ENCODE results near the gene EEIG1. TPM values are rescaled to one million over a fixed set of nuclear protein-coding genes. Genes with fewer than 3 reads are reported as not detected.
A peak's percentile ranks its signal among the peaks of the same experiment; 100 is the strongest.

The EEIG1 gene
- total RNA-seq, 1 donor, result 15.5 TPM

DNA sequence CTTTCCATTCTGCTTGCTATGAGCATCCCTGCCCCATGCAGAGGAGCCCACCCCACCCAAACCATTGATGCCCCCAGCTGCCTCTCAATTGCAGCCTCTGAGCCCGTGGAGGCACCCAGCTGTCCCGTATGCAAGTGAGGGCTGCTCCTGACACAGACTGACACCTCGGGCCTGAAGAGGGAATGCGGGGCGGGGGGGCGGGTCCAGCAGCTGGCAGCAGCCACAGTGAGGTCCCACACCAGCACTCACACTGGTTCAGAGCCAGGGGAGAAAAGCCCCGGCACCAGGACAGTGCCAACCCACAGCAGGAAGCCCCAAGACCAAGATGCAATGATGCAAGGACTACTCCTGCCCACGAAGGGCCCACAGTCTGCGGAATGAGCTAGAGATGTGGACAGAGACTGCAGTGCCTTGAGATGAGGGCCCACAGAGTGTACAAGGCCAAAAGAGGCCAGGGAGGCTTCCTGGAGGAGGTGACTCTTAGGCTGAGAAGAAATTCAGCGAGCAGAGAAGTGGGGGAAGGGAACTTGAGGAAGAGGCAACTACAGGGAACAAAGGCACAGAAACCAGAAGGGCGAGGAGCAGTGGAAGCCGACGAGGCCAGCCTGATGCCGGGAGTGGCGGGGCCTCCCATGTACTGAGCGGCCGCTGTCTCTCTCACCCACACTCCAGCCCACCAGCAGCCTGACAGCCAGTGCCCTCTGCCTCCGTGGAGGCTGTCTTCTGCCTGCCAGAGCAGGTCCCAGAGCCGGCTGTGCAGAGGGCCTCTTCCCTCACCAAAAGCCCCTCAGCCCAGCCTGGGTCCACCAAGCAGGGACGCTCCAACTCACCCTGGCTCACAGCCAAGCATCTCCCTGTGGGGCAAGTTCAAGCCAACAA is 9.2 kb downstream of the EEIG1 start:
- TF ChIP-seq, protein P1, sequence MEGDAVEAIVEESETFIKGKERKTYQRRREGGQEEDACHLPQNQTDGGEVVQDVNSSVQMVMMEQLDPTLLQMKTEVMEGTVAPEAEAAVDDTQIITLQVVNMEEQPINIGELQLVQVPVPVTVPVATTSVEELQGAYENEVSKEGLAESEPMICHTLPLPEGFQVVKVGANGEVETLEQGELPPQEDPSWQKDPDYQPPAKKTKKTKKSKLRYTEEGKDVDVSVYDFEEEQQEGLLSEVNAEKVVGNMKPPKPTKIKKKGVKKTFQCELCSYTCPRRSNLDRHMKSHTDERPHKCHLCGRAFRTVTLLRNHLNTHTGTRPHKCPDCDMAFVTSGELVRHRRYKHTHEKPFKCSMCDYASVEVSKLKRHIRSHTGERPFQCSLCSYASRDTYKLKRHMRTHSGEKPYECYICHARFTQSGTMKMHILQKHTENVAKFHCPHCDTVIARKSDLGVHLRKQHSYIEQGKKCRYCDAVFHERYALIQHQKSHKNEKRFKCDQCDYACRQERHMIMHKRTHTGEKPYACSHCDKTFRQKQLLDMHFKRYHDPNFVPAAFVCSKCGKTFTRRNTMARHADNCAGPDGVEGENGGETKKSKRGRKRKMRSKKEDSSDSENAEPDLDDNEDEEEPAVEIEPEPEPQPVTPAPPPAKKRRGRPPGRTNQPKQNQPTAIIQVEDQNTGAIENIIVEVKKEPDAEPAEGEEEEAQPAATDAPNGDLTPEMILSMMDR (IDR thresholded peaks at IDR 0.05; ENCODE audit: insufficient read depth, low read depth, low read length), result no peak
- H3K4me3 ChIP-seq (ENCODE audit: low read depth, low read length), result no peak overlapping the region
- no peak for DNase-seq (ENCODE audit: low read depth)

DNA sequence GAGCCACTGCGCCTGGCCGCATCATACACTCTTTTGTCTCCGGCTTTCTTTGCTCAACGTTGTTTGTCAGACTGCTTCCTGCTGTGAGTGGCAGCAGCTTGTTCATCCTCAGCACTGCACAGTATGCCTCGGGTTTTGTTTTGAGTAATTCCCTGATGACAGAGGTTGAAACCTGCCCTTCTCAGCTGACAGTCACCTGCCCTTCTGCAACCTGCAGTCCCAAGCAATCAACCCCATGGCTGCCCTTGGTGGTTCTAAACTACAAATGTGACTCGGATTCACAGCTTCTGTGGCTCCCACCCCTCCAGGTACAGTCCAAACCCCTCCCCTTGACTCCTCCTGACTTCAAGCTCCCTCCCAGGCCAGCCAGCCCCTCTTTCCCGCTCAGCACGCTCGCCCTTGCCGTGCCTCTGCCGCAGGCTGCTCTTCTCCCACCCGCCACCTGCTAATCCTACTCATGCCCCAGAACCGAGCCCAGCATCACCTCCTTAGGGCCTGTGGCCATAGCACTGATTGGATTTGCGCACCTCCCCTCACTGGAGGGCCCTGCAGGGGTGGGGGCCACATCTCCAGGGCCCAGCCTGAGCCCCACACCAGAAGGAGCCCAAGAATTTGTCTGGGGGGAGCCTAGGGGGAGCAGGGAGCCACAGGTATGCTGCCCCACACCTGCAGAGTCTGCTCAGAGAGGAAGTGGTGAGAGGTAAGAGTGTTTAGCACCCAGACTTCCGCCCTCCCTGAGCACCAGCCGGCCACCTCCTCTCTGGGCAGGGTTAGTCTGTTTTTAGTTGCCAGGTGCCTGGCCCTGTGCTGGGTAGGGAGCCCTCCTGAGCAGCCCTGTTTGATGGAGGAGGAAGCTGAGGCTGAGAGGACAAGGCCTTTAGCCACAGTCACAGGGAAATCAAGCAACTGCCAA is 10.1 kb downstream of the EEIG1 start:
- TF ChIP-seq, protein P1 (IDR thresholded peaks at IDR 0.05; ENCODE audit: insufficient read depth, low read depth, low read length), result no peak
- DNase-seq (ENCODE audit: low read depth), result no peak

DNA sequence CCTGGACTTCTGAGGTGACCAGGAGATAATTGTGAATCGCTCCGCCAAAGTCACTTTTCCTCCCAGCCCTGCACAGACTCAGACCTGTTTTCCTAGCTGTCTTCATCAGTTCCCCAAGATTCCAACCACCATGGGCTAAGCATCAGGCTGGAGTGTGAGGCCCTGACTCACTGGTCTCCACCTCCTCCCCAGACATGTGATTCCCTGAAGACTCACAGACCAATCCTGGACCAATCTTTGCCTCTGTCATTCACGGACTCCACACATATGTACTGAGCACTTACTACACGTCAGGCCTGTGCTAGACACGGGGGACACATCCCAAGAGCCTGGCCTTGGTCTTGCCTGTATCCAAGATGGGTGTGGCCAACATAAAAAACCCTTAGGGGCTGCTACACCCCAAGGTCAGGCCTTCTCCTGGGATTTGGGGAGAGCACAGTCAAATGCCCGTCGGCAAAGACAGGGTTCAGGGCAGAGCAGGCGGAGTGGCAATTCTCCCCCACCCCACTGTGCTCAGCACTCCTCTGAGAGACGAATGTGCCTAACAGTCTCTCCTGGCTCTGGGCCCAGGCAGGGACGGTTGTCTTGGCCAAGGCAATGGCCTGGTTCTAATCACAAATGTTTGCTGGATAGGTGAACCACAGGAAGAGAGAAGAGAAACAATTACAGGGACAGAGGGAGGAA is 11.9 kb downstream of the EEIG1 start:
- H3K4me3 ChIP-seq (ENCODE audit: low read depth, low read length), result no peak overlapping the region
- TF ChIP-seq, protein P1 (IDR thresholded peaks at IDR 0.05; ENCODE audit: insufficient read depth, low read depth, low read length), result no peak
- peak; percentile 93 for DNase-seq (ENCODE audit: low read depth)

More for the DNA sequence above, 10.1 kb downstream of the EEIG1 start:
- H3K4me3 ChIP-seq (ENCODE audit: low read depth, low read length), result no peak overlapping the region

DNA sequence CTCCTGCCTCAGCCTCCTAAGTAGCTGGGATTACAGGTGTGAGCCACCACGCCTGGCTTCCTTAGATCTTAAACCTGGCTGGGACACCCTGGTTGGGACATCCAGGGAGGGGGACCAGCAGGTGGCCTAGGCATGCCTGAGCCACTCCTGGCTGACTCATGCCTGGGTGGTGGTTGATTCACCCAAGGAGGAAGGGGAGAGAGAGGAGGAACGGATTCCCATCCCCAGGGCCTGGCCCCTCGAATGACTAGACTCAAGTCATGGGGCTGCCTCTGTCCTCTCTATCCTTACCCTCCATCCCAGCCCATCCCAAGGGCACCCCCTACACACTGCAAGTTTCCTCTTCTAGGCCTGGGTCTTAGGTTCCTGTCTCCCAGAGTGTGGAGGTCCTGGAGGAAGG is 12.7 kb downstream of the EEIG1 start:
- no peak overlapping the region for H3K4me3 ChIP-seq (ENCODE audit: low read depth, low read length)

DNA sequence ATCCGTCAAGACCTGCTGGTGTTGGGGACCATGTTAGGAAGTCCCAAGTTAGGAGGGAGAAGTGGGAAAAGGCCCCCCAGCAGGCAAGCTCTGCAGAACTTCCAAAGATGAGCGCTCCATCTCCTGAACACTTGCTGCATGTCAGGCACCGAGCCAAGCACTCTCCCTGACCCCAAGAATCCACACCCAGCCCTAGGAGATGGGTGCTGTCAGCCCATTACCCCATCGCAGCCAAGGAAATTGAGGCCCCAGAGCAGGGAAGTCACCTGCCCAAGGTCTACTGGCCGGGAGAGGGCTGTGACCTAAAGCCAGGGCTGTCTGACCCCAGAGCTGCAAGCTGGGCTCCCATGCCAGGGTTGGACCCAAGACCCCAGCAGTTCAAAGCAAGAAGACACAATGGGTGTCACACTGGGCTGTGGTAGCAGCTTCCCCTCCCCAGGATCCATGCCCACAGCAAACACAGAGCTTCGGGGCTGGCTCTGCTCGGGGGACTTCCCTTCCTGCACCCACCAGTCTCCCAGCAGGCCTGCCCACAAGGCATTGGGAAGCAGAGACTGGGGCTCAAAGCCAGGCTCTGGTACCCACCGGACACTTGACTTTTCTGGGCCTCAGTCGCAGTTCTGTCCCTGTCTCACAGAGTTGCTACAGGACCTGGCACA is 13.5 kb downstream of the EEIG1 start:
- H3K4me3 ChIP-seq (ENCODE audit: low read depth, low read length), result no peak overlapping the region
- DNase-seq (ENCODE audit: low read depth), result no peak
- TF ChIP-seq, protein P1 (IDR thresholded peaks at IDR 0.05; ENCODE audit: insufficient read depth, low read depth, low read length), result no peak

More for the DNA sequence above, 12.7 kb downstream of the EEIG1 start:
- TF ChIP-seq, protein P1 (IDR thresholded peaks at IDR 0.05; ENCODE audit: insufficient read depth, low read depth, low read length), result no peak
- DNase-seq (ENCODE audit: low read depth), result peak; percentile 64

Measured in fibroblast of villous mesenchyme (primary cell).